Measurements from ENCODE around the gene ZNF316. TPM values are rescaled to one million over a fixed set of nuclear protein-coding genes. Genes with fewer than 3 reads are reported as not detected.

ZNF316 gene
- total and polyA plus RNA-seq, 10 of the 15 experiments (the other 5 are each of a cell fraction or from before 2014, with no cell fraction given) = 0.03 to 28.9 (median 5.7) TPM

GRCh38 chr7:6637544-6638229 lies 569 bp downstream of the ZNF316 start (continued):
- no peak for TF ChIP-seq REST (IDR thresholded peaks at IDR 0.05; ENCODE audit: low read depth, low read length)
- no peak for TF ChIP-seq FOXM1 (IDR thresholded peaks at IDR 0.05; ENCODE audit: low read depth, low read length)
- no peak for TF ChIP-seq ZNF384 (IDR thresholded peaks at IDR 0.05; ENCODE audit: borderline replicate concordance, low read depth, low read length)
- no peak for TF ChIP-seq SMAD1 (IDR thresholded peaks at IDR 0.05; ENCODE audit: low read depth, partially characterized antibody)
- TF ChIP-seq ZNF622 (IDR thresholded peaks at IDR 0.05) = no peak
- no peak for TF ChIP-seq PKNOX1 (IDR thresholded peaks at IDR 0.05)
- peak; percentile 61 for TF ChIP-seq NKRF (conservative IDR thresholded peaks at IDR 0.05)
- TF ChIP-seq ZBTB4 (CRISPR knock-in tag; IDR thresholded peaks at IDR 0.05) = no peak
- TF ChIP-seq RAD21 (IDR thresholded peaks at IDR 0.05; ENCODE audit: insufficient read depth, low read depth, low read length) = peak; percentile 36
- TF ChIP-seq CREB1 (IDR thresholded peaks at IDR 0.05; ENCODE audit: low read depth) = no peak
- TF ChIP-seq SMC3 (IDR thresholded peaks at IDR 0.05; ENCODE audit: borderline replicate concordance, low read length) = peak; percentile 36; the same call in 1 of the 2 replicates
- no peak for TF ChIP-seq CBX5 (IDR thresholded peaks at IDR 0.05; ENCODE audit: low read depth)
- TF ChIP-seq RBBP5 (conservative IDR thresholded peaks at IDR 0.05) = no peak
- TF ChIP-seq CBX3 (IDR thresholded peaks at IDR 0.05; ENCODE audit: borderline replicate concordance, low read depth) = no peak
- 0 out of 2 replicates have a peak, but pooled peaks have one; percentile 30 for TF ChIP-seq TCF12 (IDR thresholded peaks at IDR 0.05; ENCODE audit: low read depth, low read length)
- no peak for TF ChIP-seq E2F4 (IDR thresholded peaks at IDR 0.05; ENCODE audit: low read depth, low read length)
- TF ChIP-seq MEF2B (IDR thresholded peaks at IDR 0.05; ENCODE audit: partially characterized antibody, poor library complexity, severe bottlenecking) = no peak
